OCI-LY7 (cell line): ENCODE results near the gene IL4I1. TPM values are rescaled to one million over a fixed set of nuclear protein-coding genes. Genes with fewer than 3 reads are reported as not detected.

Source experiments
- BruUV-seq: library from RNA; stranded (reverse); fragments of 400-500 nt; replicated peaks from 2 replicates; lab custom pipeline; 2021; lab: Mats Ljungman, UMichigan
- CTCF ChIA-PET: fragments of 300-600 bp; sonication (Branson Sonifier 250); formaldehyde crosslinking; loops from one replicate; lab custom pipeline; 2022; ENCODE audit warnings: antibody characterized with exemption; ENCODE audit not compliant: unreplicated experiment; lab: Charles Lee
- POLR2A ChIA-PET: fragments of 300-600 bp; sonication (Branson Sonifier 250); formaldehyde crosslinking; loops from one replicate; lab custom pipeline; 2022; ENCODE audit warnings: antibody characterized with exemption; lab: Charles Lee
- DNase-seq: peaks from one replicate; pipeline ENCODE4 v3.0.0-alpha.2; 2015; ENCODE audit warnings: low spot score
- H2AFZ ChIP-seq: fragments of 200-600 bp; sonication (generic), shearing (Covaris generic); 2 replicates; pipeline ENCODE4 v1.6.1; 2014; ENCODE audit warnings: mild to moderate bottlenecking, antibody characterized with exemption, low read length, moderate library complexity
- H3K27ac ChIP-seq: fragments of 200-600 bp; sonication (generic); 2 replicates; pipeline ENCODE4 v1.5.1; 2014; ENCODE audit warnings: mixed run types, low read depth, mild to moderate bottlenecking, moderate library complexity, low read length, inconsistent platforms; ENCODE audit not compliant: poor library complexity, severe bottlenecking
- H3K36me3 ChIP-seq: fragments of 200-600 bp; sonication (generic); 2 replicates; pipeline ENCODE4 v1.6.1; 2014; ENCODE audit warnings: mild to moderate bottlenecking, antibody characterized with exemption, low read length, moderate library complexity, mixed read lengths; ENCODE audit not compliant: insufficient read depth
- H3K4me1 ChIP-seq: fragments of 200-600 bp; sonication (generic); 2 replicates; pipeline ENCODE4 v1.5.1; 2014; ENCODE audit warnings: mild to moderate bottlenecking, low read length; ENCODE audit not compliant: insufficient read depth, poor library complexity, severe bottlenecking
- H3K4me2 ChIP-seq: fragments of 200-600 bp; sonication (generic); 2 replicates; pipeline ENCODE4 v1.6.1; 2014; ENCODE audit warnings: mild to moderate bottlenecking, low read length
- H3K4me3 ChIP-seq: fragments of 200-600 bp; sonication (generic); 2 replicates; pipeline ENCODE4 v1.5.1; 2014; ENCODE audit warnings: mild to moderate bottlenecking, low read depth, low read length; ENCODE audit not compliant: poor library complexity, severe bottlenecking
- H3K79me2 ChIP-seq: fragments of 200-600 bp; sonication (generic); 2 replicates; pipeline ENCODE4 v1.6.1; 2016; ENCODE audit warnings: low read depth, mild to moderate bottlenecking, low read length, moderate library complexity, mixed read lengths; ENCODE audit not compliant: insufficient read depth
- H3K9me2 ChIP-seq: fragments of 200-600 bp; sonication (generic); 2 replicates; pipeline ENCODE4 v1.6.1; 2016; ENCODE audit warnings: mild to moderate bottlenecking, low read length, mixed read lengths; ENCODE audit not compliant: insufficient read depth
- H3K9me3 ChIP-seq: fragments of 200-600 bp; sonication (generic); 2 replicates; pipeline ENCODE4 v1.6.1; 2014; ENCODE audit warnings: mild to moderate bottlenecking, mixed run types, low read length, mixed read lengths
- H4K20me1 ChIP-seq: fragments of 200-600 bp; sonication (generic); 2 replicates; pipeline ENCODE4 v1.6.1; 2014; ENCODE audit warnings: mild to moderate bottlenecking, antibody characterized with exemption, low read length, moderate library complexity, mixed read lengths; ENCODE audit not compliant: insufficient read depth
- CTCF ChIP-seq: fragments of 200-600 bp; sonication (generic); conservative IDR thresholded peaks from 2 replicates; pipeline ENCODE4 v1.5.1; 2014; ENCODE audit warnings: mild to moderate bottlenecking, antibody characterized with exemption, low read length, moderate library complexity, mixed read lengths
- EZH2phosphoT487 ChIP-seq: fragments of 200-600 bp; sonication (generic); IDR thresholded peaks from 2 replicates; pipeline ENCODE4 v1.6.1; 2018; ENCODE audit warnings: low read depth, borderline replicate concordance, mild to moderate bottlenecking, mixed run types, antibody characterized with exemption, low read length, moderate library complexity, mixed read lengths
- intact Hi-C: fragments of 100-400 bp; cut with micrococcal nuclease; formaldehyde crosslinking; loops from one replicate; pipeline ENCODE4 v1.10.0; 2022; ENCODE audit not compliant: unreplicated experiment
- total RNA-seq, 2 experiments: library from RNA; depleted of rRNA in 1 of 2; stranded (reverse); fragments of >200 nt in 1 of 2; shearing (Covaris generic) in 1 of 2; gene quantifications; 2 replicates each; pipeline ENCODE4 v1.2.3, GENCODE V29; 2014 to 2022

IL4I1 gene
- total RNA-seq, 2 experiments from 2014 or later, result 0.25 to 1.7 TPM

- TF ChIP-seq EZH2phosphoT487 (no peak), CTCF (no peak)
- H3K36me3 ChIP-seq, result peaks cover 50% of the 10 kb centered on the region
- no peaks in the 10 kb centered on the region for H3K9me3 ChIP-seq
- BruUV-seq, result no TSS peak
- ChIA-PET CTCF (interaction anchor here (0.8 kb wide), 1 partner anchor 13 kb away, joined by 3 read pairs; the partner anchor contains the start of genes AKT1S1 and TBC1D17), POLR2A (interaction anchor here (0.7 to 0.9 kb wide), 4 partner anchors 11 to 275 kb away, joined by 3 read pairs; no protein-coding TSS in a partner anchor)
- H4K20me1 ChIP-seq, result peaks cover 10% of the 10 kb centered on the region; the same call in 1 of the 2 replicates
- H3K4me3 ChIP-seq, result peak overlapping the region; percentile 80
- peak overlapping the region; percentile 89 for H3K4me2 ChIP-seq
- intact Hi-C loops, result no loop called here
- H3K4me1 ChIP-seq, result peaks cover 40% of the 10 kb centered on the region
- no peak overlapping the region for H3K27ac ChIP-seq
- no peaks in the 10 kb centered on the region for H3K9me2 ChIP-seq
- H3K79me2 ChIP-seq, result peaks cover 28% of the 10 kb centered on the region; the same call in 1 of the 2 replicates
- H2AFZ ChIP-seq, result no peak overlapping the region
- DNase-seq, result no peak
Measured at GRCh38 chr19:49864890-49865289, 31.8 kb downstream of the IL4I1 start.

GRCh38 chr19:49863935-49864320 lies 32.8 kb downstream of the IL4I1 start:
- Histone ChIP-seq H3K27ac (no peak overlapping the region), H4K20me1 (peaks cover 10% of the 10 kb centered on the region; the same call in 1 of the 2 replicates), H2AFZ (no peak overlapping the region), H3K4me1 (peaks cover 36% of the 10 kb centered on the region), H3K36me3 (peaks cover 59% of the 10 kb centered on the region), H3K4me3 (no peak overlapping the region), H3K4me2 (no peak overlapping the region), H3K9me2 (no peaks in the 10 kb centered on the region), H3K9me3 (no peaks in the 10 kb centered on the region), H3K79me2 (peaks cover 28% of the 10 kb centered on the region; the same call in 1 of the 2 replicates)
- POLR2A ChIA-PET, result no interaction called here
- BruUV-seq, result no TSS peak
- CTCF ChIA-PET, result no interaction called here
- intact Hi-C loops, result no loop called here
- TF ChIP-seq CTCF, result no peak
- TF ChIP-seq EZH2phosphoT487, result no peak
- DNase-seq, result no peak

GRCh38 chr19:49863254-49863934 lies 33.3 kb downstream of the IL4I1 start:
- Histone ChIP-seq H3K9me2 (no peaks in the 10 kb centered on the region), H2AFZ (no peak overlapping the region), H3K27ac (no peak overlapping the region), H3K4me2 (no peak overlapping the region), H3K9me3 (no peaks in the 10 kb centered on the region), H3K36me3 (peaks cover 65% of the 10 kb centered on the region), H3K4me1 (peaks cover 30% of the 10 kb centered on the region), H3K4me3 (no peak overlapping the region), H3K79me2 (peaks cover 28% of the 10 kb centered on the region; the same call in 1 of the 2 replicates), H4K20me1 (peaks cover 10% of the 10 kb centered on the region; the same call in 1 of the 2 replicates)
- ChIA-PET POLR2A (no interaction called here), CTCF (no interaction called here)
- intact Hi-C loops, result no loop called here
- no peak for DNase-seq
- TF ChIP-seq CTCF (no peak), EZH2phosphoT487 (no peak)
- no TSS peak for BruUV-seq
